Spinal cord (tissue), 10 donors: ENCODE results near the gene PIAS2. TPM values are rescaled to one million over a fixed set of nuclear protein-coding genes. Genes with fewer than 3 reads are reported as not detected.

ENCODE experiments used
- DNase-seq, 6 donors: peaks; one replicate each; pipeline versions ENCODE4 v3.0.0 to v3.0.0-alpha.2; 2013 to 2015; ENCODE audit warnings: low spot score in 6 of 6, low read depth in 4 of 6
- H3K27ac ChIP-seq: one replicate; pipeline ENCODE4 v1.5.1; 2013; ENCODE audit warnings: low read depth, low read length, control low read depth
- H3K27me3 ChIP-seq: one replicate; pipeline ENCODE4 v1.6.1; 2013; ENCODE audit warnings: low read length; ENCODE audit not compliant: control insufficient read depth, insufficient read depth
- H3K36me3 ChIP-seq: one replicate; pipeline ENCODE4 v1.6.1; 2013; ENCODE audit warnings: low read length; ENCODE audit not compliant: control insufficient read depth, insufficient read depth
- H3K4me1 ChIP-seq: one replicate; pipeline ENCODE4 v1.6.1; 2013; ENCODE audit warnings: low read length; ENCODE audit not compliant: control insufficient read depth, insufficient read depth
- H3K4me3 ChIP-seq: one replicate; pipeline ENCODE4 v1.5.1; 2013; ENCODE audit warnings: low read depth, low read length, control low read depth
- H3K9me3 ChIP-seq: one replicate; pipeline ENCODE4 v1.6.1; 2013; ENCODE audit warnings: low read length; ENCODE audit not compliant: control insufficient read depth, insufficient read depth
- WGBS: methylation state at CpG from one replicate; pipeline ENCODE4 v1.1.5; 2013; ENCODE audit warnings: missing lambda C conversion rate; ENCODE audit not compliant: insufficient coverage; 5-methylcytosine and 5-hydroxymethylcytosine counted together
- polyA plus RNA-seq, 2 donors: library from polyadenylated mRNA; unstranded; fragments of 120-200 nt; gene quantifications; one replicate each; pipeline ENCODE4 v1.2.1, GENCODE V29; 2013; ENCODE audit not compliant: insufficient read length in 2 of 2
- total RNA-seq, 2 donors: library from RNA; depleted of rRNA in 1 of 2; stranded (reverse); fragments of 120-200 nt in 1 of 2; fragments of >200 nt in 1 of 2; gene quantifications; one replicate each; pipeline versions ENCODE4 v1.2.3 to v1.2.4, GENCODE V29; 2013 to 2014
- donor health status: healthy.

Gene PIAS2
- total and polyA plus RNA-seq, 4 donors, result 26.9 to 59.8 (median 38.1) TPM

GRCh38 chr18:46787674-46788073 lies 129.6 kb downstream of the PIAS2 start:
- Histone ChIP-seq H3K4me3 (no peak overlapping the region), H3K36me3 (no peaks in the 10 kb centered on the region), H3K9me3 (peaks cover 4% of the 10 kb centered on the region), H3K4me1 (no peaks in the 10 kb centered on the region), H3K27ac (no peak overlapping the region), H3K27me3 (no peaks in the 10 kb centered on the region)
- 64% methylated on average over 3 of the region's 3 CpGs for WGBS
- DNase-seq, result peak in 1 of 6 donors; percentile 6

- 81% methylated on average over 5 of the region's 5 CpGs for WGBS
- Histone ChIP-seq H3K27ac (no peak overlapping the region), H3K4me1 (peaks cover 11% of the 10 kb centered on the region)
Measured at GRCh38 chr18:46772357-46772756, 144.9 kb downstream of the PIAS2 start.

GRCh38 chr18:46771141-46771540 lies 146.2 kb downstream of the PIAS2 start:
- Histone ChIP-seq H3K4me1 (peaks cover 11% of the 10 kb centered on the region), H3K36me3 (no peaks in the 10 kb centered on the region), H3K27me3 (no peaks in the 10 kb centered on the region), H3K4me3 (no peak overlapping the region), H3K9me3 (no peaks in the 10 kb centered on the region), H3K27ac (peak overlapping the region; percentile 29)
- WGBS, result 14% methylated on average over 2 of the region's 3 CpGs
- peak in 3 of 6 donors; percentile 57 to 91 (median 90) for DNase-seq

More at GRCh38 chr18:46772357-46772756, 144.9 kb downstream of the PIAS2 start:
- no peak overlapping the region for H3K4me3 ChIP-seq
- DNase-seq, result no peak
- no peaks in the 10 kb centered on the region for H3K36me3 ChIP-seq
- no peaks in the 10 kb centered on the region for H3K9me3 ChIP-seq
- no peaks in the 10 kb centered on the region for H3K27me3 ChIP-seq

- Histone ChIP-seq H3K36me3 (no peaks in the 10 kb centered on the region), H3K27ac (peak overlapping the region; percentile 29), H3K27me3 (no peaks in the 10 kb centered on the region), H3K9me3 (no peaks in the 10 kb centered on the region), H3K4me3 (no peak overlapping the region), H3K4me1 (peaks cover 11% of the 10 kb centered on the region)
- no peak for DNase-seq
- no CpG with 5 or more reads among the region's 2 CpGs for WGBS
Measured at GRCh38 chr18:46770708-46771107, 146.6 kb downstream of the PIAS2 start.

- Histone ChIP-seq H3K27me3 (no peaks in the 10 kb centered on the region), H3K36me3 (no peaks in the 10 kb centered on the region), H3K4me1 (peaks cover 11% of the 10 kb centered on the region), H3K9me3 (no peaks in the 10 kb centered on the region), H3K4me3 (no peak overlapping the region), H3K27ac (no peak overlapping the region)
- DNase-seq, result no peak
- WGBS, result 62% methylated on average over 9 of the region's 9 CpGs
Measured at GRCh38 chr18:46768166-46768921, 149.0 kb downstream of the PIAS2 start.

GRCh38 chr18:46767217-46767616 lies 150.1 kb downstream of the PIAS2 start:
- Histone ChIP-seq H3K4me1 (peaks cover 11% of the 10 kb centered on the region), H3K27me3 (no peaks in the 10 kb centered on the region), H3K9me3 (no peaks in the 10 kb centered on the region), H3K27ac (no peak overlapping the region), H3K36me3 (no peaks in the 10 kb centered on the region), H3K4me3 (no peak overlapping the region)
- DNase-seq, result no peak

GRCh38 chr18:46764586-46764985 lies 152.7 kb downstream of the PIAS2 start:
- H3K4me1 ChIP-seq, result peaks cover 4% of the 10 kb centered on the region
- WGBS, result no CpG with 5 or more reads among the region's 2 CpGs
- H3K9me3 ChIP-seq, result no peaks in the 10 kb centered on the region
- peaks cover 3% of the 10 kb centered on the region for H3K27me3 ChIP-seq
- H3K27ac ChIP-seq, result no peak overlapping the region
- H3K4me3 ChIP-seq, result no peak overlapping the region
- no peaks in the 10 kb centered on the region for H3K36me3 ChIP-seq
- no peak for DNase-seq

GRCh38 chr18:46761059-46761769 lies 156.1 kb downstream of the PIAS2 start:
- H3K9me3 ChIP-seq, result no peaks in the 10 kb centered on the region
- H3K4me3 ChIP-seq, result no peak overlapping the region
- H3K36me3 ChIP-seq, result no peaks in the 10 kb centered on the region
- WGBS, result no CpG with 5 or more reads among the region's 2 CpGs
- peaks cover 17% of the 10 kb centered on the region for H3K4me1 ChIP-seq
- peak in 2 of 6 donors; percentile 79 to 86 for DNase-seq
- no peak overlapping the region for H3K27ac ChIP-seq
- H3K27me3 ChIP-seq, result peaks cover 16% of the 10 kb centered on the region

- Histone ChIP-seq H3K4me3 (no peak overlapping the region), H3K4me1 (peaks cover 18% of the 10 kb centered on the region), H3K27ac (no peak overlapping the region), H3K9me3 (no peaks in the 10 kb centered on the region), H3K27me3 (peaks cover 16% of the 10 kb centered on the region), H3K36me3 (no peaks in the 10 kb centered on the region)
- DNase-seq, result peak in 2 of 6 donors; percentile 47 to 64
- WGBS, result 36% methylated on average over 4 of the region's 6 CpGs
Measured at GRCh38 chr18:46759890-46760289, 157.4 kb downstream of the PIAS2 start.
